HG03575 (cell line): Measurements from ENCODE around the gene STK26.
A peak's percentile ranks its signal among the peaks of the same experiment; 100 is the strongest.
"Not testable (repeated sequence)": the region's sequence is repeated elsewhere in the genome, so short reads cannot be mapped to it uniquely, and the experiment has no call there.

ENCODE experiments used
- ATAC-seq: cut with Tn5 transposase; IDR thresholded peaks from one replicate; pipeline ENCODE4 v1.9.1; 2021; ENCODE audit not compliant: unreplicated experiment, insufficient number of reproducible peaks, low FRiP score; ENCODE audit errors: extremely low read depth

The STK26 gene

GRCh38 chrX:132088864-132089263, 65.8 kb downstream of the STK26 start:
- ATAC-seq, result no peak

GRCh38 chrX:132090403-132091159, 67.5 kb downstream of the STK26 start:
- ATAC-seq, result no peak

GRCh38 chrX:132092439-132093065, 69.5 kb downstream of the STK26 start:
- ATAC-seq, result peak; percentile 86

- no peak for ATAC-seq
Measured at GRCh38 chrX:132093239-132093860, 70.2 kb downstream of the STK26 start.

- ATAC-seq, result no peak
Measured at GRCh38 chrX:132094164-132094563, 71.1 kb downstream of the STK26 start.

GRCh38 chrX:132098704-132099103, 75.6 kb downstream of the STK26 start:
- ATAC-seq, result not testable (repeated sequence)

GRCh38 chrX:132101206-132101605, 78.1 kb downstream of the STK26 start:
- no peak for ATAC-seq

- ATAC-seq, result no peak
Measured at GRCh38 chrX:132101799-132102198, 78.7 kb downstream of the STK26 start.

- no peak for ATAC-seq
Measured at GRCh38 chrX:132107291-132107690, 84.2 kb downstream of the STK26 start.

- no peak for ATAC-seq
Measured at GRCh38 chrX:132114607-132115006, 91.5 kb downstream of the STK26 start.

- ATAC-seq, result no peak
Measured at GRCh38 chrX:132115792-132116191, 92.7 kb downstream of the STK26 start.

- ATAC-seq, result no peak
Measured at GRCh38 chrX:132118358-132118757, 95.3 kb downstream of the STK26 start.

GRCh38 chrX:132119283-132119682, 96.2 kb downstream of the STK26 start:
- no peak for ATAC-seq

- no peak for ATAC-seq
Measured at GRCh38 chrX:132119821-132120515, 96.9 kb downstream of the STK26 start.

GRCh38 chrX:132120913-132121312, 97.8 kb downstream of the STK26 start:
- ATAC-seq, result no peak
